Gastrocnemius medialis (tissue), 4 donors: ENCODE results near the gene BDH1. TPM values are rescaled to one million over a fixed set of nuclear protein-coding genes. Genes with fewer than 3 reads are reported as not detected.
A peak's percentile ranks its signal among the peaks of the same experiment; 100 is the strongest.

Source experiments
- ATAC-seq, 2 donors: fragments of 150-250 bp; one replicate each; pipeline ENCODE4 v1.9.1; 2016
- DNase-seq, 2 donors: peaks; one replicate each; pipeline ENCODE4 v3.0.0-alpha.2; 2019
- H3K27ac ChIP-seq, 4 donors: fragments of 200-600 bp; sonication (generic); 1 replicate in 1 of 4; 2 replicates in 3 of 4; pipeline ENCODE4 v1.5.1; 2016 to 2018; ENCODE audit warnings: mild to moderate bottlenecking in 2 of 4, moderate library complexity in 1 of 4
- H3K27me3 ChIP-seq, 3 donors: fragments of 200-600 bp; sonication (generic) in 2 of 3; 1 replicate in 1 of 3; 2 replicates in 2 of 3; pipeline versions ENCODE4 v1.5.1 to v1.6.0; 2016 to 2019; ENCODE audit warnings: mild to moderate bottlenecking in 1 of 3, moderate library complexity in 1 of 3
- H3K36me3 ChIP-seq, 2 donors: fragments of 200-600 bp; sonication (generic) in 1 of 2; one replicate each; pipeline ENCODE4 v1.5.1; 2017 to 2018
- H3K4me1 ChIP-seq, 2 donors: fragments of 200-600 bp; sonication (generic) in 1 of 2; one replicate each; pipeline ENCODE4 v1.5.1; 2016 to 2017; ENCODE audit warnings: mild to moderate bottlenecking in 2 of 2
- H3K4me3 ChIP-seq, 4 donors: fragments of 200-600 bp; sonication (generic) in 3 of 4; 1 replicate in 1 of 4; 2 replicates in 3 of 4; pipeline ENCODE4 v1.5.1; 2016 to 2019; ENCODE audit warnings: mild to moderate bottlenecking in 2 of 4
- H3K9me3 ChIP-seq, 3 donors: fragments of 200-600 bp; sonication (generic) in 2 of 3; 1 replicate in 1 of 3; 2 replicates in 2 of 3; pipeline ENCODE4 v1.5.1; 2016 to 2019
- POLR2A ChIP-seq, 2 donors: fragments of 450-650 bp; IDR thresholded peaks; one replicate each; pipeline ENCODE4 v1.6.1; 2017; ENCODE audit warnings: antibody characterized with exemption in 2 of 2, mild to moderate bottlenecking in 2 of 2, moderate library complexity in 2 of 2
- in situ Hi-C, 4 donors: fragments of 200-750 bp; cut with MboI; loops; one replicate each; pipeline versions ENCODE4 v1.15.0 to v1.8.0; 2017; ENCODE audit warnings: low sequenced_read_pairs in 4 of 4
- intact Hi-C: fragments of 100-400 bp; cut with DNase I; formaldehyde crosslinking; loops from one replicate; pipeline ENCODE4 v1.15.1; 2023; ENCODE audit warnings: low total_unique reads
- total RNA-seq, 4 donors: library from RNA; depleted of rRNA; stranded (reverse); fragments of >200 nt; gene quantifications; one replicate each; pipeline versions ENCODE4 v1.1.0 to v1.2.3, GENCODE V29; 2016
- TF ChIP-seq, protein P1 (sequence below), 5 experiments: fragments of 450-650 bp in 3 of 5; fragments of 200-600 bp in 2 of 5; sonication (generic) in 2 of 5; IDR thresholded peaks in 4 of 5; conservative IDR thresholded peaks in 1 of 5; 1 replicate in 4 of 5; 2 replicates in 1 of 5; pipeline ENCODE4 v1.5.1; 2016 to 2019; ENCODE audit warnings: antibody characterized with exemption in 5 of 5, mild to moderate bottlenecking in 3 of 5, moderate library complexity in 3 of 5

The BDH1 gene
- total RNA-seq, 4 donors from 2014 or later = 7.1 to 9.5 (median 8.9) TPM

- Histone ChIP-seq H3K4me1 (peaks cover 0 to 7% of the 10 kb centered on the region in 2 donors), H3K36me3 (no peaks in the 10 kb centered on the region), H3K4me3 (no peak overlapping the region), H3K27me3 (peaks cover 0 to 9% (median 0%) of the 10 kb centered on the region in 3 donors), H3K9me3 (no peaks in the 10 kb centered on the region), H3K27ac (no peak overlapping the region)
- ATAC-seq (no peak), DNase-seq (no peak)
- in situ Hi-C loops = loop anchor here (5.0 to 25.0 kb wide), 5 partner anchors 250 to 525 kb away; no protein-coding TSS in a partner anchor
- intact Hi-C loops = loop anchor here (2.0 kb wide), 1 partner anchor 509 kb away; no protein-coding TSS in a partner anchor
- TF ChIP-seq, protein P1, sequence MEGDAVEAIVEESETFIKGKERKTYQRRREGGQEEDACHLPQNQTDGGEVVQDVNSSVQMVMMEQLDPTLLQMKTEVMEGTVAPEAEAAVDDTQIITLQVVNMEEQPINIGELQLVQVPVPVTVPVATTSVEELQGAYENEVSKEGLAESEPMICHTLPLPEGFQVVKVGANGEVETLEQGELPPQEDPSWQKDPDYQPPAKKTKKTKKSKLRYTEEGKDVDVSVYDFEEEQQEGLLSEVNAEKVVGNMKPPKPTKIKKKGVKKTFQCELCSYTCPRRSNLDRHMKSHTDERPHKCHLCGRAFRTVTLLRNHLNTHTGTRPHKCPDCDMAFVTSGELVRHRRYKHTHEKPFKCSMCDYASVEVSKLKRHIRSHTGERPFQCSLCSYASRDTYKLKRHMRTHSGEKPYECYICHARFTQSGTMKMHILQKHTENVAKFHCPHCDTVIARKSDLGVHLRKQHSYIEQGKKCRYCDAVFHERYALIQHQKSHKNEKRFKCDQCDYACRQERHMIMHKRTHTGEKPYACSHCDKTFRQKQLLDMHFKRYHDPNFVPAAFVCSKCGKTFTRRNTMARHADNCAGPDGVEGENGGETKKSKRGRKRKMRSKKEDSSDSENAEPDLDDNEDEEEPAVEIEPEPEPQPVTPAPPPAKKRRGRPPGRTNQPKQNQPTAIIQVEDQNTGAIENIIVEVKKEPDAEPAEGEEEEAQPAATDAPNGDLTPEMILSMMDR (IDR thresholded peaks at IDR 0.05 in 4 of 5, conservative IDR thresholded peaks at IDR 0.05 in 1 of 5) = no peak
- TF ChIP-seq POLR2A (IDR thresholded peaks at IDR 0.05) = no peak
These were observed 43.7 kb downstream of the BDH1 start for GRCh38 chr3:197511853-197512635.

GRCh38 chr3:197511130-197511529 is 44.6 kb downstream of the BDH1 start:
- H3K4me3 ChIP-seq = no peak overlapping the region
- H3K9me3 ChIP-seq = no peaks in the 10 kb centered on the region
- no peaks in the 10 kb centered on the region for H3K36me3 ChIP-seq
- intact Hi-C loops (loop anchor here (2.0 kb wide), 1 partner anchor 508 kb away; no protein-coding TSS in a partner anchor), in situ Hi-C loops (loop anchor here (5.0 to 25.0 kb wide), 5 partner anchors 249 to 524 kb away; no protein-coding TSS in a partner anchor)
- peaks cover 0 to 1% of the 10 kb centered on the region in 2 donors for H3K4me1 ChIP-seq
- ATAC-seq (no peak), DNase-seq (no peak)
- H3K27me3 ChIP-seq = peaks cover 0 to 9% (median 0%) of the 10 kb centered on the region in 3 donors
- no peak overlapping the region for H3K27ac ChIP-seq
- TF ChIP-seq, protein P1 (IDR thresholded peaks at IDR 0.05 in 4 of 5, conservative IDR thresholded peaks at IDR 0.05 in 1 of 5) = no peak
- TF ChIP-seq POLR2A (IDR thresholded peaks at IDR 0.05) = no peak

- Histone ChIP-seq H3K27me3 (peaks cover 0 to 9% (median 0%) of the 10 kb centered on the region in 3 donors), H3K4me1 (no peaks in the 10 kb centered on the region), H3K27ac (no peak overlapping the region), H3K36me3 (no peaks in the 10 kb centered on the region), H3K4me3 (no peak overlapping the region), H3K9me3 (no peaks in the 10 kb centered on the region)
- ATAC-seq (no peak), DNase-seq (no peak)
- TF ChIP-seq, protein P1 (IDR thresholded peaks at IDR 0.05 in 4 of 5, conservative IDR thresholded peaks at IDR 0.05 in 1 of 5) = no peak
- no peak for TF ChIP-seq POLR2A (IDR thresholded peaks at IDR 0.05)
- intact Hi-C loops = loop anchor here (1.0 to 2.0 kb wide), 3 partner anchors 254 to 508 kb away; no protein-coding TSS in a partner anchor
- in situ Hi-C loops = loop anchor here (5.0 to 25.0 kb wide), 5 partner anchors 248 to 523 kb away; no protein-coding TSS in a partner anchor
These were observed 45.1 kb downstream of the BDH1 start for GRCh38 chr3:197510642-197511018.

- TF ChIP-seq, protein P1 (IDR thresholded peaks at IDR 0.05 in 4 of 5, conservative IDR thresholded peaks at IDR 0.05 in 1 of 5) = no peak
- no peak for TF ChIP-seq POLR2A (IDR thresholded peaks at IDR 0.05)
- peaks cover 0 to 9% (median 0%) of the 10 kb centered on the region in 3 donors for H3K27me3 ChIP-seq
- peak in 1 of 2 donors; percentile 6 for ATAC-seq
- peak overlapping the region; percentile 42 to 91 (median 60) for H3K4me3 ChIP-seq
- no peak overlapping the region for H3K27ac ChIP-seq
- H3K4me1 ChIP-seq = no peaks in the 10 kb centered on the region
- no peak for DNase-seq
- in situ Hi-C loops = loop anchor here (10.0 to 25.0 kb wide), 3 partner anchors 254 to 522 kb away; no protein-coding TSS in a partner anchor
- intact Hi-C loops = no loop called here
- H3K9me3 ChIP-seq = no peaks in the 10 kb centered on the region
- no peaks in the 10 kb centered on the region for H3K36me3 ChIP-seq
These were observed 46.6 kb downstream of the BDH1 start for GRCh38 chr3:197508924-197509775.
